ENCODE measurements around the gene CHD6. TPM values are rescaled to one million over a fixed set of nuclear protein-coding genes. Genes with fewer than 3 reads are reported as not detected.
A peak's percentile ranks its signal among the peaks of the same experiment; 100 is the strongest.

Gene CHD6
- 18.1 TPM for polyA plus RNA-seq (2012; ENCODE audit: missing spikeins)

DNA sequence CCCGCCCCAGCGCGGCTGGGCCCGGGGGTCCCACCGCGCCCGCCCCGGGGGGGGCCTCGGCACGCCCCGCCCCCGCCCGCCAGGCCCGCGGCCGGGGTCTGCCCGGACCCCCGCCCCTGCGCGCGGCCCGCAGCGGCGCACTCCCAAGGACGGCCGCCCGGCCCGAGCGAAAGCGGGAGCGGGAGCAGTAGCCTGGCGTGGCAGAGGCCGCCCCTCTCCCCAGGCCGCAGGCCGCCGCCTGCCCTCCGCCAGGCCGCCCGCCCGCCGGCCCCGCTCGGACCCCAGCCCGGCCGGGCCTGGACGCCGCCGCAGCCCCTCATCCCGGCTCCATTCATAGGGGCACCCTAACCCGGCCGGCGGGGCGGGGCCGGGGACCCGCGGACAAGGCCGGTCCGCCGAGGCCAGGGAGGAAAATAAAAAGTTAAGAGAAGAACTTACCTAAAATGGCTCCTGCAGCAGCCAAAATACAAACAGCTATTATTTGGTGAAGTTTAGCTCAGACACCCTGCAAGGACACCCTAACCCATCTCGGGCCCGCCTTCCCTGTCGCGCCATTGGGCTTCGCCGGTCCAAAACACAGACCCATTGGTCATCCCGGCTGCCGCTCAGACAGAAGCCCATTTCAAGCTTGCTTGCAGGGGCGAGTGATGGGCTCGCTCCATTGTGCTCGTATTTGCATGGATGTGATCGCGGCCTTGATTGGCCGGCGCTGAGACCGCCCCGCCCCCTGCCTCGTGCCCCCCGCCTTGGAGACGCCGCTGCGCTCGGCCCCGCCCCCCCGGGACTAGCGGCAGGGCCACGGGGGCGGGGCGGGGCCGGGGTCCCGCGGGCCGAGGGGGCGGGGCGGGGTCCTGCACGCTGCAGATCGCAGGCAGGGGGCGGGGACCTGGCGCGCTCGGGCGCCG is at the start of gene CHD6:
CHD6 (minus strand) TSS at position 476 of the 905 bp plus-strand sequence. CDS start 67,040 bp downstream, outside the sequence.
- DNase-seq (ENCODE audit: insufficient read length), result peak; percentile 88
- no peak for TF ChIP-seq POLR2AphosphoS5 (IDR thresholded peaks at IDR 0.05; ENCODE audit: low read depth, low read length)
- TF ChIP-seq POLR2A (IDR thresholded peaks at IDR 0.05; ENCODE audit: low read depth, low read length), result no peak; the same call in 1 of the 2 replicates
- TF ChIP-seq TAF1 (IDR thresholded peaks at IDR 0.05; ENCODE audit: borderline replicate concordance, low read depth, low read length), result no peak
- peak; percentile 98 for FAIRE-seq

DNA sequence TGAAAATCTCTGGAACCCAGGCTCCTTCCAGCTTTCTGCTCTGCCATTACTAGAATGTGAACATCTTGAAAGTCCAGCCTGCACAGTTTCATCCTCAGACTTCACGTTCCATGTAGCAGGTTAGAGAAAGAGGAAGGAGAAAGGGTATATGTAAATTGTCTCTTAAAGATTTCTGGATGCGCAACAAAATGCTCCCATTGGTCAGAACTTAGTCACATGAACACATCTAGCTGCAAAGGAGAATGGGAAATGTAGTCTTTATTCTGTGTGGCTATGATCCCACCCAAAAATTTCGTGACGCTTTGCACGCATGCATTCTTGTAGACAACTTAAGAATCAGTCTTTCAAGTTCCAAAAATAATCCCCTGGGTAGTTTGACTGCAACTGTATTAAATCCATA is 46.4 kb upstream of the CHD6 start:
- no peak for TF ChIP-seq TAF1 (IDR thresholded peaks at IDR 0.05; ENCODE audit: borderline replicate concordance, low read depth, low read length)
- no peak for TF ChIP-seq POLR2A (IDR thresholded peaks at IDR 0.05; ENCODE audit: low read depth, low read length)
- TF ChIP-seq POLR2AphosphoS5 (IDR thresholded peaks at IDR 0.05; ENCODE audit: low read depth, low read length), result no peak
- FAIRE-seq, result peak; percentile 96
- peak; percentile 16 for DNase-seq (ENCODE audit: insufficient read length)

DNA sequence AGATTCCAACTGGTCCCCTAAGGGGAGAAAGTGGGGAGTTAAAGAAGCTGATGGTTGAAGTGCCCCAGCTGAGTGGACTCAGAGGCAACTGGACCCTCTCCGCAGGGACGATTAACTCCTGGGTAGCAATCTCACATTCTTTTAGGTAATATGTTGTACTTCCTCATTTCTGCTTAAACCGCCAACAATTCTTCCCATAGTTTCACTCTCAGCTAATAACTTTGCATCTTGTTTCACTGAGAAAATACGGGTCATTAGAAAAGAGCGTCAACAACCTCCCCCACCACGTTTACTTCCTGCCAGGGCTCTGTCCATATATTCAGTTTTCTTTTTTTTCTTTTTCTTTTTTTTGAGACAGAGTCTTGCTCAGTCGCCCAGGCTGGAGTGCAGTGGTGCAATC is 39.5 kb upstream of the CHD6 start:
- TF ChIP-seq TAF1 (IDR thresholded peaks at IDR 0.05; ENCODE audit: borderline replicate concordance, low read depth, low read length), result no peak
- TF ChIP-seq POLR2A (IDR thresholded peaks at IDR 0.05; ENCODE audit: low read depth, low read length), result no peak
- TF ChIP-seq POLR2AphosphoS5 (IDR thresholded peaks at IDR 0.05; ENCODE audit: low read depth, low read length), result no peak
- DNase-seq (ENCODE audit: insufficient read length) (no peak), FAIRE-seq (no peak)

DNA sequence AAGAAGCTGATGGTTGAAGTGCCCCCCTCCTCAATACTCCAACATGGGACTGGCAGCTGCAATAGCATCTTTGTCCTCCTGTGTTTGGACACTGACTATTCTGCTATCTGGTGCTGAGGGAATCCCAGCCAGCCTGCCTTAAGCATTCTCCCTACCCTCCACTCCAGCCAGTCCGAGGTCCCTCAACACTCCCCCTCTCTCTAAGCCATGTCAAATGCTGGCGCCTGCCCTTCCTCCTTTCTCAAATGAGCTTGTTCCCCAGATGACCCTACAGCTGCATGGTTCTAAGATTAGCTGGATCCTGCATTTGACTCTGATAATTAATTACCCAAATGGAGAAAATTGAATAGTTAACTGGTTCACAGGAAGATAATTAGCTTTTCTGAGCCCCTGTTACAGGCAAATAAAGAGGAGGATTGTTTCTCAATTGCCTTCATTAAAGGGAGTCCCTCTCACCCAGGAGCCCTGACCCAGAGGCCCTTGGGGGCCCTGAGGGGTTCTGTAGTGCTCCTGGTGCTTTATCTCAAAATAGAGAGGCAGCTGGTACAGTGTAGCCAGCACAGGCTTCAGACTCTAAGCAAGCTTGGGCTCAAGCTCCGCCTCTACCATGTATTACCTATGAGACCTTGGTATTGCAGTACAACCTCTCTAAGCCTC is 37.9 kb upstream of the CHD6 start:
- no peak for TF ChIP-seq POLR2AphosphoS5 (IDR thresholded peaks at IDR 0.05; ENCODE audit: low read depth, low read length)
- TF ChIP-seq POLR2A (IDR thresholded peaks at IDR 0.05; ENCODE audit: low read depth, low read length), result no peak
- FAIRE-seq, result no peak
- DNase-seq (ENCODE audit: insufficient read length), result no peak

- TF ChIP-seq TAF1 (IDR thresholded peaks at IDR 0.05; ENCODE audit: borderline replicate concordance, low read depth, low read length) (no peak), POLR2AphosphoS5 (IDR thresholded peaks at IDR 0.05; ENCODE audit: low read depth, low read length) (no peak), POLR2A (IDR thresholded peaks at IDR 0.05; ENCODE audit: low read depth, low read length) (no peak)
- FAIRE-seq (no peak), DNase-seq (ENCODE audit: insufficient read length) (no peak)
Measured at GRCh38 chr20:41654884-41655283, 36.7 kb upstream of the CHD6 start.

- FAIRE-seq (no peak), DNase-seq (ENCODE audit: insufficient read length) (no peak)
- TF ChIP-seq POLR2A (IDR thresholded peaks at IDR 0.05; ENCODE audit: low read depth, low read length), result no peak
- no peak for TF ChIP-seq POLR2AphosphoS5 (IDR thresholded peaks at IDR 0.05; ENCODE audit: low read depth, low read length)
Measured at GRCh38 chr20:41654292-41654691, 36.1 kb upstream of the CHD6 start.

DNA sequence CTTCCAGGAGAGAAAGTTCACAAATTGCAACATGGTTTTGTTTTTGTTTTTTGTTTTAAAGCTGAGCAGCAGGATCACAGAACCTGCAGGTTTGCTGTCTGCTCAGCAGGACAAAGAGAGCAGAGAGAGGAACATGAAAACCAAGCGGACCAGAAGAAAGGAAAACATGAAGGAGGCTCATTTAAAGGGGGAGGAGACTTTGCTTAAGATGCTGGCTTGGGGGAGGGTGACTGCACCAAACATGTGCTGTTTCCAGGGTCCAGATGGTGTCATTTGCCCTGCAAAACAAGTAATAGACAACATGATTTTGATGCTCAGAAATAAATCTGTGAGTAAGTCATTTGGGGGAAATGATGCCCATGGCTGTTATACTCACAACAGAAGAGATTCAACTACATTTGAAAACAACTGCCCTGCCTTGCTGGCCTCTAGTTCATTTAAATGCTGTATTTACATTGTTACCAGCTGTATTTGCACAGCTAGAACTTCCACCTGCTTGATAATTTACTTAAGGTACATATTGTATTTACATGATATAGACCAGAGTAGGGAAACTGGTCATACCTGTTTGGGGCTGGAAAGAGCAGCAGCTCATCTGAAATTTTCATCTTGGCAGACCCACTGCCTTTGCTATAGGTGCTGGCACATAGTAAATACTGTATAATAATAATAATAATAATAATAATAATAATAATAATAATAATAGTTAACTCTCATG is 32.2 kb upstream of the CHD6 start:
- FAIRE-seq (no peak), DNase-seq (ENCODE audit: insufficient read length) (no peak)

GRCh38 chr20:41649489-41649888 is 31.3 kb upstream of the CHD6 start:
- DNase-seq (ENCODE audit: insufficient read length) (no peak), FAIRE-seq (peak; percentile 51)
- TF ChIP-seq POLR2AphosphoS5 (IDR thresholded peaks at IDR 0.05; ENCODE audit: low read depth, low read length) (no peak), POLR2A (IDR thresholded peaks at IDR 0.05; ENCODE audit: low read depth, low read length) (no peak), TAF1 (IDR thresholded peaks at IDR 0.05; ENCODE audit: borderline replicate concordance, low read depth, low read length) (no peak)

More for the DNA sequence above, 32.2 kb upstream of the CHD6 start:
- no peak for TF ChIP-seq POLR2A (IDR thresholded peaks at IDR 0.05; ENCODE audit: low read depth, low read length)
- TF ChIP-seq TAF1 (IDR thresholded peaks at IDR 0.05; ENCODE audit: borderline replicate concordance, low read depth, low read length), result no peak
- no peak for TF ChIP-seq POLR2AphosphoS5 (IDR thresholded peaks at IDR 0.05; ENCODE audit: low read depth, low read length)

GRCh38 chr20:41645372-41645771 is 27.2 kb upstream of the CHD6 start:
- DNase-seq (ENCODE audit: insufficient read length) (no peak), FAIRE-seq (no peak)

DNA sequence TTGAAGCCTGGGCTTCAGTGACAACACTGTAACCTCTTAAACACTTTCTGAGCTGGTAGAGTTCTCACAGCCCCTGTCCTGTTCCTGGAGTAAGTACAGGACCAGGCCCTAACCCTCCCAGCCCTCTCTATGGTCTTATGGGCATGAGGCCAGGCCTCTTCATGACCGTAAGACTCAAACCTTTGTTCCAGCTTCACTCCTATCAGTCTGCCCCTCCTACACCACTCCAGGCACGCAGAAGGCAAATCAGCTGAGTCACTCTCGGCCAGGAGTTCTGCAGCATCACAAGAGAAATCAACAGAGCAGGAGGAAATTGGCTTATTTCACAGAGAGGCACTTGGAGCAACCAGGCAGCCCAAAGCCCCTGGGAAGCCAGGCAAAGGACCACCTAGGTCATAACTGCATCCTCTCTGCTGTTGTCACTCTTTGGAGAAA is 25.3 kb upstream of the CHD6 start:
- DNase-seq (ENCODE audit: insufficient read length), result no peak

More at GRCh38 chr20:41645372-41645771, 27.2 kb upstream of the CHD6 start:
- TF ChIP-seq POLR2A (IDR thresholded peaks at IDR 0.05; ENCODE audit: low read depth, low read length) (no peak), TAF1 (IDR thresholded peaks at IDR 0.05; ENCODE audit: borderline replicate concordance, low read depth, low read length) (no peak), POLR2AphosphoS5 (IDR thresholded peaks at IDR 0.05; ENCODE audit: low read depth, low read length) (no peak)

DNA sequence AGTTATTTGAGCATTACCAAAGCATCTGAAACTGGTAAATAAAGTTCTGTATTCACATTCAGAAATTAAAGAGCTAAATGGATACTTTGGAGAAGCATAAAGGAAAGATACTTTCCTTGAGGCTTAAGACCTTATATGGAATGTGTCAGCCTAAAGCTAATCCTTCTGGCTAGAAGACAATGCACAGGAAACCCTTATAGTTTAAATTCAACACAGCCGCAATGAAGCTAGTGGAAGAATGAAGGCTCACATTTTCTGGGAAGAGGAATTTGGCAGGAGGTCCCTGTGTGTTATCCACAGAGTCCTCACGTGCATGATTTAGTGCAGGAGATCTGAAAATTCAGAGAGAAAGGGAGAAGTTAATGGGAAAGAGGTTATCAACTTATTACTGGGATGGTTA is 21.5 kb upstream of the CHD6 start:
- no peak for DNase-seq (ENCODE audit: insufficient read length)
- TF ChIP-seq POLR2AphosphoS5 (IDR thresholded peaks at IDR 0.05; ENCODE audit: low read depth, low read length) (no peak), TAF1 (IDR thresholded peaks at IDR 0.05; ENCODE audit: borderline replicate concordance, low read depth, low read length) (no peak), POLR2A (IDR thresholded peaks at IDR 0.05; ENCODE audit: low read depth, low read length) (no peak)
- no peak for FAIRE-seq

More for the DNA sequence above, 25.3 kb upstream of the CHD6 start:
- no peak for TF ChIP-seq TAF1 (IDR thresholded peaks at IDR 0.05; ENCODE audit: borderline replicate concordance, low read depth, low read length)
- no peak for TF ChIP-seq POLR2A (IDR thresholded peaks at IDR 0.05; ENCODE audit: low read depth, low read length)
- TF ChIP-seq POLR2AphosphoS5 (IDR thresholded peaks at IDR 0.05; ENCODE audit: low read depth, low read length), result no peak
- no peak for FAIRE-seq

Measured in GM12892 (cell line).